Mesodermal cell (in vitro differentiated cells): ENCODE data around the gene SPRY1.

Experiments used
- H3K27ac ChIP-seq: 2 replicates; pipeline ENCODE4 v1.7.0; 2013; ENCODE audit warnings: mild to moderate bottlenecking, low read depth, low read length, moderate library complexity; ENCODE audit not compliant: severe bottlenecking
- H3K36me3 ChIP-seq: 2 replicates; pipeline ENCODE4 v1.7.1; 2013; ENCODE audit warnings: mild to moderate bottlenecking, low read length, moderate library complexity; ENCODE audit not compliant: control insufficient read depth, insufficient read depth
- H3K4me1 ChIP-seq: one replicate; pipeline ENCODE4 v1.7.1; 2013; ENCODE audit warnings: mild to moderate bottlenecking, low read length; ENCODE audit not compliant: insufficient read depth, control insufficient read depth, poor library complexity, severe bottlenecking
- H3K4me3 ChIP-seq: 2 replicates; pipeline ENCODE4 v1.7.0; 2013; ENCODE audit warnings: low read length, control low read depth, mild to moderate bottlenecking; ENCODE audit not compliant: insufficient read depth, poor library complexity, severe bottlenecking; ENCODE audit errors: extremely low read depth
- H3K9me3 ChIP-seq: 2 replicates; pipeline ENCODE4 v1.7.1; 2013; ENCODE audit warnings: mild to moderate bottlenecking, low read length, moderate library complexity; ENCODE audit not compliant: control insufficient read depth
- WGBS, 2 experiments: methylation state at CpG; one replicate each; pipeline ENCODE4 v1.1.5; 2013; ENCODE audit warnings: missing lambda C conversion rate in 2 of 2; ENCODE audit not compliant: insufficient coverage in 2 of 2; 5-methylcytosine and 5-hydroxymethylcytosine counted together

The SPRY1 gene

DNA sequence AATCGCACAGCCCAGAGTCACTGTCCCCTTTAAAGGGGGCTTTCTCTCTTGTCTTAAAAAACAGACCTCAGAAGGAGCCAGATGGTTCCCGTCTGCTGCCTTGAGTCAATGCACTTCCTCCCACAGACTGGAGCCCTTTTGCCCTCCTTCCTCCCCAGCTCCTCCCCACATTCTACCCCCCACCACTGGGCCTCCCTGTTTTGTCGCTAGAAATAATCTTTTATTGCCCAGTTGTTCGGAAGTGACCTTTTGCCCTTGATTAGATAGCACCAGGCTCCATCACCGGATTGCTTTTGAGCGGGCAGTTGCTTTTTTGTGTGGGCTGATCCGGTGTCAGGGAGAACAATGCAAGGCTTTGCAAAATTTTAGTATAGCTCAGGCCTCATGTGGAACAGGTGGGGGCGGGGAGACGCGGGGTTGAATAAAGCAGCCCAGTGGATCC lies 47.7 kb downstream of the SPRY1 start:
- Histone ChIP-seq H3K36me3 (no peaks in the 10 kb centered on the region), H3K27ac (peak overlapping the region; percentile 89), H3K9me3 (no peaks in the 10 kb centered on the region), H3K4me3 (no peak overlapping the region), H3K4me1 (peaks cover 17% of the 10 kb centered on the region)
- WGBS, 2 experiments, result 3% methylated on average over 5 to 7 of the region's 10 CpGs

DNA sequence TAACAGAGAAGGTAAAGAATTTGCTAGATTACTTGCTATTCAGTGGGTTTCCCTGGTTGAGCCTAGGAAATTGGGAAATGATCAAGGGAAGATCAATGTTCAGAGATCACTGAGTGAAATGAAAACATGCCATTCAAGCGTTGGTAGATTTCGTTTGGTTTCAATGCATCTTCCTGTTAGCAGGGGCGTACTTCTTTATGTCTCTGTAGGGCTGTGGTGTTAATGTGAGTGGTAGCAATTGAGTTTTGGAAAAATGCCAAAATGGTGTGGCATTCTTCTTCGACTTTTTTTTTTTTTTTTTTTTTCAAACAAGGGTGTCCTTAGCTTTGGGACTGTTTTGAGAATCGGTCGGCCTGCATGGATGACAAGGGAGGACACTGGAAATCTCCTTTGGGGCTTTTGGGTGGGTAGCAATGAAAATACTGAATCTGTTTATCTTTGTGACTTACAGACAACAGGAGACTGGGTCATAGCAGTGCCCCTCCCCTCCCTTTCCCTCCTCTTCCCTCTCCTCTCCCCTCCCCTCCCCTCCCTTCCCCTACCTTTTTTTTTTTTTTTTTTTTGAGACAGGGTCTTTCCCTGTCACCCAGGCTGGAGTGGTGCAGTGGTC lies 50.4 kb downstream of the SPRY1 start:
- Histone ChIP-seq H3K36me3 (no peaks in the 10 kb centered on the region), H3K4me3 (no peak overlapping the region), H3K4me1 (peaks cover 19% of the 10 kb centered on the region), H3K9me3 (no peaks in the 10 kb centered on the region), H3K27ac (no peak overlapping the region)
- WGBS, 2 experiments, result 69 to 81% methylated on average over 3 to 4 of the region's 6 CpGs

DNA sequence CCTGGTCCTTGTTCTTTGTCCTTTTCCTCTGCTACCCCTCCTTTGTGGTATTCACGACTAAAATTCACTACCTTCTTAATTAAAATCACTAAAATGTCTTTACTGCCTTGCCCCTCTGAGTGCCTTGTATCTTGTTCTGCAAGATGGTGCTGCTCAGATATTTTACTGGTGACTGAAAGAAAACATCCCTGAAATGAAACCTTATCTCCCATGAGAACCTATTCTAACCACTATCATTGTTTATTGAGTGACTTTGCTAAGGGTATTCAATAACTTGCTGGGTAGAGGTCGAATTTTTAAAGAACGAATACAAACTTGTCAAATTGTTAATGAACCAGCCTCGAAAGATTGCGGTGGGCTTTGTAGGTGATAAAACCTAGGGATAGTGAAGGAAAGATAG lies 52.8 kb downstream of the SPRY1 start:
- WGBS, 2 experiments, result 88 to 90% methylated on average over 2 to 5 of the region's 5 CpGs
- Histone ChIP-seq H3K4me1 (peaks cover 16% of the 10 kb centered on the region), H3K4me3 (no peak overlapping the region), H3K36me3 (no peaks in the 10 kb centered on the region), H3K27ac (no peak overlapping the region), H3K9me3 (no peaks in the 10 kb centered on the region)

DNA sequence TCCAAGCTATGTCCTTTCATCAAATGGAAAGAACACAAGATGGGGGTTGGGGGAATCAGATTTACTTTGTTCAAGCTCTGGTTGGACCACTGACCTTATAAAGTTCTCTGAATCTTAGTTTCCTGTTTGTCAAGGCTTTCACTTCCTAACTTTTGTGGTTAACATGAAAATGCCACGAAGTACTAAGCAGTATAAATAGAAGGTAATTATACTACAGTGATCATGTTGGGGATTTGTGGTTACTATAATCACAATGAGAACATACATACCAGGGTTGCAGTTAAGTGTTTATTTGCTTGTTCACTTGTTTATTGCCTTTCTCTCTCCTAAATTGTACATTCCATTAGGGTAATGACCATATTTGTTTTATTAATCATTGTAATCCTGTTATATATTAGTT lies 53.2 kb downstream of the SPRY1 start:
- no CpG with 5 or more reads among the region's 1 CpG for WGBS, 2 experiments
- Histone ChIP-seq H3K4me1 (peaks cover 13% of the 10 kb centered on the region), H3K36me3 (no peaks in the 10 kb centered on the region), H3K9me3 (no peaks in the 10 kb centered on the region), H3K27ac (no peak overlapping the region), H3K4me3 (no peak overlapping the region)

DNA sequence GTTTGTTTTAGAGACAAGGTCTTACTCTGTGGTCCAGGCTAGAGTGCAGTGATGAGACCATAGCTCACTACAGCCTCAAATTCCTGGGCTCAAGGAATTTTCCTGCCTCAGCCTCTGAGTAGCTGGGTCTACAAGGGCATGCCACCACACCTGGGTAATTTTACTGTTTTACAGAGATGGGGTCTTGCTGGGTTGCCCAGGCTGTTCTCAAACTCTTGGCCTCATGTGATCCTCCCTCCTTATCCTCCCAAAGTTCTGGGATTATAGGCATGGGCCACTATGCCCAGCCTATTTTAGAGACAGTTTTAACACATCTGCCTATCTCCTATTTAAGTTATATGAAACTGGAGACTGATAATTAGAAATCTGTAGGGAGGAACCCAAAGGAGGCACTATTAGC lies 53.8 kb downstream of the SPRY1 start:
- H3K4me1 ChIP-seq, result peaks cover 13% of the 10 kb centered on the region
- no peaks in the 10 kb centered on the region for H3K36me3 ChIP-seq
- no peak overlapping the region for H3K4me3 ChIP-seq
- H3K27ac ChIP-seq, result no peak overlapping the region
- no peaks in the 10 kb centered on the region for H3K9me3 ChIP-seq

DNA sequence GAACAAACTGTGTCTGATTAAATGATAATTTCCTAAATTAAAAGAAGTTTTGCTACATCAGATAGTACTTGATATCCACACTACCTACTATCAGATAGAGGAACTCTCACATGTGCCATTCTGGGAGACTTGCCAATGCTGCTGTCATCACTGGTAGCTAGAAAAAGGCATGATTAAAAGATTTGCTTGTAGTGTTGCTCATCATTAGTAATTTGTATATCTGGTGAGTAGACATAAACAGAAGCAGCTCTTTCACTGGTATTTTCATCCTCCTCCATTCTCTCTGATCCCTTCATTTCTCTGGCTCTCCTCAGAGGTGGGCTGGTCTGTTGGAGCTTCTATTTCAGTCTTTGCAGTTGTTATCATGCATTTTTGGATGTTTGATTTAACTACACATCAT lies 56.0 kb downstream of the SPRY1 start:
- Histone ChIP-seq H3K36me3 (no peaks in the 10 kb centered on the region), H3K4me1 (peaks cover 13% of the 10 kb centered on the region), H3K4me3 (no peak overlapping the region), H3K9me3 (no peaks in the 10 kb centered on the region), H3K27ac (no peak overlapping the region)

DNA sequence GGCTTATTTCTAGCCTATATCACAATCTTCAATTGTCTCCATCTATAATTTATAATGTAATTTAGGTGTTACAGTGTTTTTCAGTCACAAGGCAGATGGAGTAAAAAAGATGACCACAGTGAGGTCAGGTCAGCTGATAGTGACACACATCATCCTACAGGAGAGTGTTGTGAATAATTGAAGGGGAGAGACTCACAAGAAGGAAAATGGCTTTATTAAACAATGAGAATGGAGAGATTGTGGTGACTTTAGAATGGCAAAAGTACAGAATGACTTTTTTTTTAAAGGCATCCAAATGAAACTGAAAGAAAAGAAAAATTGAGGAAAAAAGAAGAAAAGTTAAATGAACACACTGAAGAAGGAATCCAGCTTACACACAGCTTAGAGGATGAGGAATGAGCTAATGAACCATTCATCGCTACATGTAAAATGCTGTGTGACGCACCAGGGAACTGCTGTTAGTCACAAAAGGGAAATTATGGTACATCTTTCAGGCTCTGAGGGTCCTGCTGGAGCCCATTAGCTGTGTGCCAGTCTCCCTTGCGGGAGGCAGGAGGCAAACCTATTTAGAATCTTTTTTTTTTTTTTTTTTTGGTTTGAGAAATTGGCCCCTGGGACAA lies 56.6 kb downstream of the SPRY1 start:
- no peak overlapping the region for H3K4me3 ChIP-seq
- no peak overlapping the region for H3K27ac ChIP-seq
- H3K9me3 ChIP-seq, result no peaks in the 10 kb centered on the region
- peaks cover 13% of the 10 kb centered on the region for H3K4me1 ChIP-seq
- no peaks in the 10 kb centered on the region for H3K36me3 ChIP-seq
- WGBS, 2 experiments, result 94 to 100% methylated on average over 2 to 3 of the region's 3 CpGs
